ENCODE results near the gene IKZF5.

IKZF5 gene

DNA sequence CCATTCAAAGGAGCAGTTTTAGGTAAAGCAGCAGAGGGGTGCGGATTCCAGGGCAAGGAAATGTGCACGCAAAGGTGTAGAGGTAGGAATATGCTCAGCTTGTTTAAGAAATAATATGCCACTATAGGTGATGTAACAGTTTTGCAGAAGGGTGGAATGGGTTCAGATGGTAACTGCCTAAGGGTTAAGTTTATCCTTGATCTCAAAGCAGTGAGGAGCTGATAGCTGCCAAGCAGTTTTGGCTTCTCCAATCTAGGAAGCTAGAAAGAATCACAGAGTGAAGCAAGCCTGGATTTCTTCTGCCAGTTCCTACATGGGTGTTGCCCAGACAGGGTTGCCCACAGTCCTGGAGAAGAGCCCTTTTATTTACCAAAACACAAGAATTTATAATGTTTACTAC, 6.2 kb upstream of the IKZF5 start:
- DNase-seq: no peak

DNA sequence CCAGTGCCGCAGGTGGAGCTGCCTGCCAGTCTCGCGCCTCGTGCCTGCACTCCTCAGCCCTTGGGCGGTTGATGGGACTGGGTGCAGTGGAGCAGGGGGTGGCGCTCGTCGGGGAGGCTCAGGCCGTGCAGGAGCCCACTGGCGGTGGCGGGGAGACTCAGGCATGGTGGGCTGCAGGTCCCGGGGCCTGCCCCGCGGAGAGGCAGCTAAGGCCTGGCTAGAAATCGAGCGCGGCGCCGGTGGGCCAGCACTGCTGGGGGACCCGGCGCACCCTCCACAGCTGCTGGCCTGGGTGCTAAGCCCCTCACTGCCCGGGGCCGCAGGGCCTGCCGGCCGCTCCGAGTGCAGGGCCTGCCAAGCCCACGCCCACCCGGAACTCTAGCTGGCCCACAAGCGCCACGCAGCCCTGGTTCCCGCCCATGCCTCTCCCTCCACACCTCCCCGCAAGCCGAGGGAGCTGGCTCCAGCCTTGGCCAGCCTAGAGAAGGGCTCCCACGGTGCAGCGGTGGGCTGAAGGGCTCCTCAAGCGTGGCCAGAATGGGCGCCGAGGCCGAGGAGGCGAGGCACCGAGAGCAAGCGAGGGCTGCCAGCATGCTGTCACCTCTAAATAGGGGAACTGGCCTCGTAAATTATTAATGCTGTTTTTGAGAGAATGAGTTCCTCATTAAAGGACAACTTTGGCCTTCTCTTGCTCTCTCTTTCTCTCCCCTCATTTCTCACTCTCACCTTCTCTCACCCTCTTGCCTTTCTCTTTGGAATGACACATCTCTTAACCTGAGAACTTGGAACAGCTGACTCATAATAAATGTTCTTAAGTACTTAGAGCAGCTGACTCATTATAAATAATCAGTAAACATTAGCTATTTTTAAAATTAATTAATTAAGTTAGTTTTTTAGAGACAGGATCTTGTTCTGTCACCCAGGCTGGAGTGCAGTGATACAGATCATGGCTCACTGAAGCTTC, 5.1 kb upstream of the IKZF5 start:
- no peak for DNase-seq

GRCh38 chr10:123011987-123012386, 3.4 kb upstream of the IKZF5 start:
- DNase-seq: no peak

- no peak for DNase-seq
Measured at GRCh38 chr10:123009105-123009820, 668 bp upstream of the IKZF5 start.

GRCh38 chr10:123007558-123008354, 839 bp downstream of the IKZF5 start:
- DNase-seq: no peak

GRCh38 chr10:123004298-123004697, 4.3 kb downstream of the IKZF5 start:
- no peak for DNase-seq

DNA sequence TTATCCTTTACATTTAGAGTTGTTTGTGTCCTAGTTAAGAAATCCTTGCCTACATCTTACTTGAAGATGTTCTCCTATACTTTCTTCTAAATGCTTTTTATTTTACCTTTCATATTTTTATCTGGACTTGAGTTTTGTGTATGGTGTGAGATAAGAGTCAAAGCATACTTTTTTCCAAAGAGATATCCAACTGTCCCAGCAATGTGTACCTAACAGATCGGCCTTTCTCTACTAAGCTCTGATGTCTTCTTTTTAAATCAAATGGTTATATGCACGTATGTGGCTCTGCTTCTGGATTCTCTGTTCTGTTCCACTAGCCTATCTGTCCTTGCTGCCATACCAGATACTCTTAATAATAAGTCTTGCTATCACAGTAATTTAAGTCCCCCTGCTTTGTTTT, 7.2 kb downstream of the IKZF5 start:
- no peak for DNase-seq

- no peak for DNase-seq
Measured at GRCh38 chr10:123000155-123000554, 8.4 kb downstream of the IKZF5 start.

DNA sequence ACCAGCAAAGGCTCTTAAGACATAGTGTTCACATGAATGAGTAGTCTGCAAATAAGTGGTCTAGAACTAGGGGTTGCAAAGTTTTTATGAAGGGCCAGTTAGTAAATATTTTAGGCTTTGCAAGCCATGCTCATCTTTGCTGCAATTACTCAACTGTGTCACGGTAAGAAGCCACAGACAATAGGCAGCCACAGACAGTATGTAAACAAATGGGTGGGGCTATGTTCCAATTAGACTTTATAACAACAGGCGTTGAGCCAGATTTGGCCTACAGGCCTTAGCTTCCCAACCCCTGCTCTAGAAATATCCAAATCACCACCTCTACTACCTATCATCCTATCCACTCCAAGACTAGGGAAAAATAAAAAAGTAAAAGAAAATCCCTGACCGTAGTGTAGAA, 9.2 kb downstream of the IKZF5 start:
- no peak for DNase-seq

- DNase-seq: no peak
Measured at GRCh38 chr10:122998934-122999333, 9.7 kb downstream of the IKZF5 start.

DNA sequence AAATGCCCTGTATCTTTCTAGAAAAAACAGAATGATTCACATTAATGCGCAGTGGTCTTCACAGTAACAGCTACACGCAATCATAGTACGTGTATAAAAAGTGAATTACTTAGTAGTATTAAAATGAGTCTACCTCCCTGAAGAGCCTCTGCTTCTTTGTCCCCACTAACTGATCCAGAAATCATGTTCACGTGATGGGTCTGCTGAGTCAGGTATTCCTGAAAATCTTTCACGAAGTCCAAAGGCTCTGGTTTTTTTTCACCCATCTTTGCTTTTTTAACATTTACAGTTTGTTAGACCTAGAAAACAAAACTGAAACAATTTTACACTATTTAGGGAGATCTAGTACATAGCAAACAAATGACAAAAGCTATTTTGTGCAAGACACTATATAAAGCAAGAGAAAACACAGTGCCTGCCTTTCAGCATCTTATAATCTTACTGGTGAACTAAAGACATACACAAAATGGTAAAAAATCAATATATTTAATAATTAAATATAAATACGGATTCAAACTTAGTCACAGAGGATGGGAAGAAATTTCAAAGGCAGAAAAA, 10.2 kb downstream of the IKZF5 start:
- no peak for DNase-seq

GRCh38 chr10:122997864-122998263, 10.7 kb downstream of the IKZF5 start:
- DNase-seq: no peak

DNA sequence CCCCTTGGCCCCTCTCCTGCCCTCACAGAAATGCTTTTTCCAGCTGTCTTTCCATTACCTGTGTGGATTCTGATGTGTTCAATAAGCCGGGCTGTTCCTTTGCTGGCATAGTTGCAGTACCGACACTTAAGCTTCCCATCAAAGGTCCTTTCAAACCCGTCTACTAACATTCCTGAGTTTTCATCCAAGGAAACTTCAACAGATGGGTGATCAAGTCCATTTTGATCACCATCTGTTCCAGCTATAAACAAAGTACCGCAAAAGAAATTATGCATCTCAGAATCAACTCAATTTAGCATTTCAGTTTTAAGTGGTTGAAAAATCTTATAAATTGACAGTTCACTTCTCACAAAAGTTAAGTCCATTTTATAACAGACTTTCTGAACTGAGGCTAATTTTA, 12.7 kb downstream of the IKZF5 start:
- DNase-seq: no peak

GRCh38 chr10:122993797-122994336, 14.7 kb downstream of the IKZF5 start:
- DNase-seq: no peak

- no peak for DNase-seq
Measured at GRCh38 chr10:122992031-122992585, 16.5 kb downstream of the IKZF5 start.

DNA sequence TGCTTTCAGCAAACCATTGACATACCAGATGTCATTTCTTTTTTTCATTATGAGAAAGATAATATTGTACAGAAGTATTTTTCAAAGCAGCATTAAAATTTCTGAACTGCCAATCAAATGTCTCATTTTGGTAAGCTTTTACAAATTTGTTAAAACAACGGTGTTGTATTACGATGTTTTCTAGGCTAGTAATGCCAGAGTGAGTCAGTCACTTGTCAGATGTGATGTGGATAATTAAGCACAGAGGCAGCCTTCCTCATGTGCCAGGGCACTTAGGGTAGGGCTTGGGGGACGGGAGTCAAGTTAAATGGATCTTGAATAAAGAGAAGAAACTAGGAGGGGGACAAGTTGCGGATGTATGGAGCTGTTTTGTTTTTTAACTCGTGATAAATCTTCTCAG, 18.3 kb downstream of the IKZF5 start:
- no peak for DNase-seq

DNA sequence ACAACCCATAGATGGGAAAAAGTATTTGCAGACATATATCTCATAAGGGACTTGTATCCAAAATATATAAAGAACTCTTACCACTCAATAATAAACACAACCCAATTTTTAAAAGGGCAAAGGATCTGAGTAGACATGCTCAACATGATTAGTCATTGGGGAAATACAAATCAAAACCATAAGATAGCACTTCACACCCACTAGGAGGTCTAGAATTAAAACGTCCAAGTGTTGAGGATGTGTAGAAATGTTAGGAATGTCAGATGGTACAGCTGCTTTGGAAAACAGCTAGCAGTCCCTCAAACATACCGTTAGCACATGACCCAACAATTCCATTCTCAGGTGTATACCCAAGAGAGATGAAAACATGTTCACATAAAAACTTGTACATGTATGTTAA, 20.1 kb downstream of the IKZF5 start:
- no peak for DNase-seq

DNA sequence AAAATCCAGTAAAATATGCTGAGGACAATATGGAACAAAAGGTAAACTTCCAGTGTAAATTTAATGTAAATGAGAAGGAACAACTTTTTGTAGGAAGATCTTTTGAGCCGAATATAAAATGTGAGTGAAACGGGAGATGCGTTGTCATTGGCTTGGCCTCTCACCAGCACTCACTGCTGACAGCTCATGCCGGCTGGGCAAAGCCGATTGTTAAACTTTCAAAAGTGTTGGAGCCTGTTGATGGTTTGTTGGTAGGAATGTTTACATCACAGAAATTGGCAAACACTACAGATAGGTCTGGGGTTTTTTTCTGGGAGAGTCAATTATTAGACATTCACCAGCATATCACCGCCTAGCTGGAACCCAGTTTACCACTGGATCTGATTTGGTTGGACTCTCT, 22.3 kb downstream of the IKZF5 start:
- no peak for DNase-seq

GRCh38 chr10:122984708-122985107, 23.9 kb downstream of the IKZF5 start:
- DNase-seq: no peak

GRCh38 chr10:122983898-122984297, 24.7 kb downstream of the IKZF5 start:
- no peak for DNase-seq

DNA sequence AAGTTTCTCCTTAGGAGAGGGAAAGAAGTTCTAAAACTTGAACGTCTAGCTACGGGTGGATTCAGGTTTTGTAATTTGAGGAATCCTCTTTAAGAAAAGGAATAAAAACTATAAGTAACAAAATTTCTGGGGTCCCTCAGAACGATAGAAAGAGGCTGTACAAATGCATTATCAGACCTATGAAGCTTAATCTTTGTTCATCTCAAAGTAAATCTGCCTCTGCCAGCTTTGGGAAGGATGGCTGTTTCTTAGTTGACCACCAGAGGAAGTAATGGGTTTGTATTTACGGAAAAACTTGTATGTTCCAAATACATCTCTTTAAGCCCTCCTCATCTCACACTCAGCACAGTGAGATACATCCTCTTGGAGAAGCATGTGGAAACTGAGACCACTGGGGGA, 27.5 kb downstream of the IKZF5 start:
- no peak for DNase-seq
